HepG2 (cell line): ENCODE data around the gene BLMH. TPM values are rescaled to one million over a fixed set of nuclear protein-coding genes. Genes with fewer than 3 reads are reported as not detected.

Source experiments
- CHD2 ChIP-seq: IDR thresholded peaks from 2 replicates; pipeline ENCODE4 v1.6.1; 2011; ENCODE audit warnings: low read depth, low read length, improper control_type of control experiment
- CREBL2 ChIP-seq: sonication (generic); formaldehyde crosslinking; IDR thresholded peaks from 2 replicates; pipeline ENCODE4 v1.8.1; 2023; ENCODE audit warnings: missing genetic modification reagents, mild to moderate bottlenecking, borderline replicate concordance
- CSRNP2 ChIP-seq: sonication (generic); formaldehyde crosslinking; conservative IDR thresholded peaks from 2 replicates; pipeline ENCODE4 v1.8.0; 2022; ENCODE audit warnings: low read depth, missing genetic modification reagents
- EED ChIP-seq: sonication (generic); formaldehyde crosslinking; IDR thresholded peaks from 2 replicates; pipeline ENCODE4 v1.5.0; 2020; ENCODE audit warnings: mild to moderate bottlenecking, missing genetic modification reagents
- HMGXB4 ChIP-seq, 2 experiments: sonication (generic) in 1 of 2; formaldehyde crosslinking in 1 of 2; IDR thresholded peaks; 2 replicates each; pipeline versions ENCODE4 v1.4.0 to v1.6.1; 2018 to 2020; ENCODE audit warnings: missing genetic modification reagents in 2 of 2, borderline replicate concordance in 1 of 2, low read depth in 1 of 2, mild to moderate bottlenecking in 1 of 2, missing biosample characterization in 1 of 2
- NFE2L2 ChIP-seq: fragments of 150-350 bp; IDR thresholded peaks from 2 replicates; pipeline ENCODE4 v1.6.1; 2014; ENCODE audit warnings: low read length
- NR2F1 ChIP-seq, 2 experiments: fragments of 450-650 bp in 1 of 2; formaldehyde crosslinking in 1 of 2; IDR thresholded peaks; 2 replicates each; pipeline versions ENCODE4 v1.5.0 to v1.6.1; 2016 to 2020; ENCODE audit warnings: mild to moderate bottlenecking in 1 of 2, missing compliant biosample characterization in 1 of 2, missing genetic modification reagents in 1 of 2, moderate library complexity in 1 of 2
- TAF15 ChIP-seq: fragments of 200-400 bp; formaldehyde crosslinking; IDR thresholded peaks from one replicate; pipeline ENCODE4 v1.6.1; 2018; ENCODE audit warnings: mild to moderate bottlenecking, low read depth, low read length; ENCODE audit not compliant: poor library complexity, severe bottlenecking
- TFAP4 ChIP-seq: sonication (generic); IDR thresholded peaks from 2 replicates; pipeline ENCODE4 v1.6.1; 2016; ENCODE audit warnings: low read depth, borderline replicate concordance
- THAP11 ChIP-seq: IDR thresholded peaks from 2 replicates; pipeline ENCODE4 v1.6.1; 2016; ENCODE audit warnings: missing biosample characterization, missing genetic modification reagents
- TOE1 ChIP-seq: sonication (generic); formaldehyde crosslinking; IDR thresholded peaks from 2 replicates; pipeline ENCODE4 v1.4.0; 2020; ENCODE audit warnings: mild to moderate bottlenecking, missing genetic modification reagents
- ZNF550 ChIP-seq: sonication (generic); formaldehyde crosslinking; IDR thresholded peaks from 2 replicates; pipeline ENCODE4 v1.4.0; 2020; ENCODE audit warnings: mild to moderate bottlenecking, missing genetic modification reagents, borderline replicate concordance
- polyA plus RNA-seq, 8 experiments: library from polyadenylated mRNA; depleted of rRNA in 3 of 8; stranded (reverse) in 7 of 8; unstranded in 1 of 8; fragments of >200 nt; fragmentation: Illumina TruSeq in 4 of 8; extraction: Trizol in 4 of 8; gene quantifications; 2 replicates each; pipeline versions ENCODE4 v1.2.1 to v1.2.3, GENCODE V29; 2011 to 2016; ENCODE audit warnings: low read depth in 4 of 8, missing spikeins in 1 of 8, mixed read lengths in 1 of 8; ENCODE audit not compliant: insufficient read depth in 1 of 8
- total RNA-seq, 5 experiments: library from RNA; depleted of rRNA; stranded (reverse); fragments of >200 nt; fragmentation: Illumina TruSeq; extraction: Trizol; gene quantifications; 2 replicates each; pipeline ENCODE4 v1.2.3, GENCODE V29; 2016; ENCODE audit warnings: low read depth in 1 of 5
- TF ChIP-seq, protein P1 (sequence below): sonication (generic); formaldehyde crosslinking; IDR thresholded peaks from 2 replicates; pipeline ENCODE4 v1.5.1; 2020; ENCODE audit warnings: mild to moderate bottlenecking, missing genetic modification reagents, borderline replicate concordance
- TF ChIP-seq, protein P2 (sequence below): sonication (generic); formaldehyde crosslinking; IDR thresholded peaks from 2 replicates; pipeline ENCODE4 v1.5.0; 2020; ENCODE audit warnings: mild to moderate bottlenecking, missing genetic modification reagents

The BLMH gene
- total and polyA plus RNA-seq, 2 of the 13 experiments (the other 11 are each of a cell fraction or from before 2014, with no cell fraction given): 12.1 to 41.0 TPM

GRCh38 chr17:30290696-30291542 lies 825 bp downstream of the BLMH start (continued):
- TF ChIP-seq NFE2L2 (no peak), TOE1 (CRISPR knock-in tag) (no peak), TAF15 (no peak), EED (no peak), CSRNP2 (CRISPR knock-in tag) (no peak), TFAP4 (peak; percentile 9; the same call in 1 of the 2 replicates), CREBL2 (CRISPR knock-in tag) (no peak), NR2F1 (CRISPR knock-in tag; IDR thresholded peaks at IDR 0.05) (no peak), ZNF550 (CRISPR knock-in tag) (no peak), HMGXB4 (CRISPR knock-in tag; IDR thresholded peaks at IDR 0.05; ENCODE audit: borderline replicate concordance in 1 of 2, low read depth in 1 of 2) (peak in 1 of 2 experiments; percentile 22; a peak in 1 of 4 replicates), CHD2 (no peak), THAP11 (CRISPR knock-in tag) (no peak)
- TF ChIP-seq, protein P1, sequence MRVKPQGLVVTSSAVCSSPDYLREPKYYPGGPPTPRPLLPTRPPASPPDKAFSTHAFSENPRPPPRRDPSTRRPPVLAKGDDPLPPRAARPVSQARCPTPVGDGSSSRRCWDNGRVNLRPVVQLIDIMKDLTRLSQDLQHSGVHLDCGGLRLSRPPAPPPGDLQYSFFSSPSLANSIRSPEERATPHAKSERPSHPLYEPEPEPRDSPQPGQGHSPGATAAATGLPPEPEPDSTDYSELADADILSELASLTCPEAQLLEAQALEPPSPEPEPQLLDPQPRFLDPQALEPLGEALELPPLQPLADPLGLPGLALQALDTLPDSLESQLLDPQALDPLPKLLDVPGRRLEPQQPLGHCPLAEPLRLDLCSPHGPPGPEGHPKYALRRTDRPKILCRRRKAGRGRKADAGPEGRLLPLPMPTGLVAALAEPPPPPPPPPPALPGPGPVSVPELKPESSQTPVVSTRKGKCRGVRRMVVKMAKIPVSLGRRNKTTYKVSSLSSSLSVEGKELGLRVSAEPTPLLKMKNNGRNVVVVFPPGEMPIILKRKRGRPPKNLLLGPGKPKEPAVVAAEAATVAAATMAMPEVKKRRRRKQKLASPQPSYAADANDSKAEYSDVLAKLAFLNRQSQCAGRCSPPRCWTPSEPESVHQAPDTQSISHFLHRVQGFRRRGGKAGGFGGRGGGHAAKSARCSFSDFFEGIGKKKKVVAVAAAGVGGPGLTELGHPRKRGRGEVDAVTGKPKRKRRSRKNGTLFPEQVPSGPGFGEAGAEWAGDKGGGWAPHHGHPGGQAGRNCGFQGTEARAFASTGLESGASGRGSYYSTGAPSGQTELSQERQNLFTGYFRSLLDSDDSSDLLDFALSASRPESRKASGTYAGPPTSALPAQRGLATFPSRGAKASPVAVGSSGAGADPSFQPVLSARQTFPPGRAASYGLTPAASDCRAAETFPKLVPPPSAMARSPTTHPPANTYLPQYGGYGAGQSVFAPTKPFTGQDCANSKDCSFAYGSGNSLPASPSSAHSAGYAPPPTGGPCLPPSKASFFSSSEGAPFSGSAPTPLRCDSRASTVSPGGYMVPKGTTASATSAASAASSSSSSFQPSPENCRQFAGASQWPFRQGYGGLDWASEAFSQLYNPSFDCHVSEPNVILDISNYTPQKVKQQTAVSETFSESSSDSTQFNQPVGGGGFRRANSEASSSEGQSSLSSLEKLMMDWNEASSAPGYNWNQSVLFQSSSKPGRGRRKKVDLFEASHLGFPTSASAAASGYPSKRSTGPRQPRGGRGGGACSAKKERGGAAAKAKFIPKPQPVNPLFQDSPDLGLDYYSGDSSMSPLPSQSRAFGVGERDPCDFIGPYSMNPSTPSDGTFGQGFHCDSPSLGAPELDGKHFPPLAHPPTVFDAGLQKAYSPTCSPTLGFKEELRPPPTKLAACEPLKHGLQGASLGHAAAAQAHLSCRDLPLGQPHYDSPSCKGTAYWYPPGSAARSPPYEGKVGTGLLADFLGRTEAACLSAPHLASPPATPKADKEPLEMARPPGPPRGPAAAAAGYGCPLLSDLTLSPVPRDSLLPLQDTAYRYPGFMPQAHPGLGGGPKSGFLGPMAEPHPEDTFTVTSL (CRISPR knock-in tag): no peak
- TF ChIP-seq, protein P2, sequence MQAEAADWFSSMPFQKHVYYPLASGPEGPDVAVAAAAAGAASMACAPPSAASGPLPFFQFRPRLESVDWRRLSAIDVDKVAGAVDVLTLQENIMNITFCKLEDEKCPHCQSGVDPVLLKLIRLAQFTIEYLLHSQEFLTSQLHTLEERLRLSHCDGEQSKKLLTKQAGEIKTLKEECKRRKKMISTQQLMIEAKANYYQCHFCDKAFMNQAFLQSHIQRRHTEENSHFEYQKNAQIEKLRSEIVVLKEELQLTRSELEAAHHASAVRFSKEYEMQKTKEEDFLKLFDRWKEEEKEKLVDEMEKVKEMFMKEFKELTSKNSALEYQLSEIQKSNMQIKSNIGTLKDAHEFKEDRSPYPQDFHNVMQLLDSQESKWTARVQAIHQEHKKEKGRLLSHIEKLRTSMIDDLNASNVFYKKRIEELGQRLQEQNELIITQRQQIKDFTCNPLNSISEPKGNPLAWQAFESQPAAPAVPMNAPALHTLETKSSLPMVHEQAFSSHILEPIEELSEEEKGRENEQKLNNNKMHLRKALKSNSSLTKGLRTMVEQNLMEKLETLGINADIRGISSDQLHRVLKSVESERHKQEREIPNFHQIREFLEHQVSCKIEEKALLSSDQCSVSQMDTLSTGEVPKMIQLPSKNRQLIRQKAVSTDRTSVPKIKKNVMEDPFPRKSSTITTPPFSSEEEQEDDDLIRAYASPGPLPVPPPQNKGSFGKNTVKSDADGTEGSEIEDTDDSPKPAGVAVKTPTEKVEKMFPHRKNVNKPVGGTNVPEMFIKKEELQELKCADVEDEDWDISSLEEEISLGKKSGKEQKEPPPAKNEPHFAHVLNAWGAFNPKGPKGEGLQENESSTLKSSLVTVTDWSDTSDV (CRISPR knock-in tag): no peak
